Gastrocnemius medialis (tissue), 4 donors: Measurements from ENCODE around the gene LENG1.

ENCODE experiments used
- CTCF ChIP-seq, 5 experiments: fragments of 450-650 bp in 3 of 5; fragments of 200-600 bp in 2 of 5; sonication (generic) in 2 of 5; IDR thresholded peaks in 4 of 5; conservative IDR thresholded peaks in 1 of 5; 1 replicate in 4 of 5; 2 replicates in 1 of 5; pipeline ENCODE4 v1.5.1; 2016 to 2019; ENCODE audit warnings: antibody characterized with exemption in 5 of 5, mild to moderate bottlenecking in 3 of 5, moderate library complexity in 3 of 5
- POLR2A ChIP-seq, 2 donors: fragments of 450-650 bp; IDR thresholded peaks; one replicate each; pipeline ENCODE4 v1.6.1; 2017; ENCODE audit warnings: antibody characterized with exemption in 2 of 2, mild to moderate bottlenecking in 2 of 2, moderate library complexity in 2 of 2

- TF ChIP-seq POLR2A (IDR thresholded peaks at IDR 0.05): peak; percentile 58 to 72
- no peak for TF ChIP-seq CTCF (IDR thresholded peaks at IDR 0.05 in 4 of 5, conservative IDR thresholded peaks at IDR 0.05 in 1 of 5)
Observed at GRCh38 chr19:54189735-54190502, 30.4 kb upstream of the LENG1 start.
